Activated CD4-positive, alpha-beta T cell treated with anti-CD3 and anti-CD28 coated beads, Interleukin-2, Interleukin-6, amounts not matched to agents 100 ng/mL and 50 ng/mL, durations not matched to agents 16 hours and 8 hours (primary cell): ENCODE measurements around the gene TXNDC15.
"Not testable (repeated sequence)": the region's sequence is repeated elsewhere in the genome, so short reads cannot be mapped to it uniquely, and the experiment has no call there.

Experiments
- DNase-seq: peaks from one replicate; pipeline ENCODE4 v3.0.0-alpha.2; 2020

The TXNDC15 gene

DNA sequence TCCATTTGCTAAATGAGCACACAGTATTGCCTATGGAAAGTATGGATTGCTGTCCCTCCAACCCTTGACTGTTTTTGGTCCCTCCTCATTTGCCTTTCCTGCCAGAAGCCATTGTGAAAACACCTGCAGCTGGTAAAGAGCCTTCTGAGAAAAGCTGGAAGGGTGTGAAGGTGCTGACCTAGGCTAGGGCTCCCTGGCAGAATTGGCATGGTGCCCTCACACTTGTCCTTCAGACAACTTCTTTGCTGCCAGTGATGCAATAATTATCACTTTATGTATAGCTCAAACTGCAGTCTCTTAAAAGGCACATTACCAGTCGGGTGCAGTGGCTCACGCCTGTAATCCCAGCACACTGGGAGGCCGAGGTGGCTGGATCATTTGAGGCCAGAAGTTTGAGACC lies 4.2 kb downstream of the TXNDC15 start:
- DNase-seq: no peak

DNA sequence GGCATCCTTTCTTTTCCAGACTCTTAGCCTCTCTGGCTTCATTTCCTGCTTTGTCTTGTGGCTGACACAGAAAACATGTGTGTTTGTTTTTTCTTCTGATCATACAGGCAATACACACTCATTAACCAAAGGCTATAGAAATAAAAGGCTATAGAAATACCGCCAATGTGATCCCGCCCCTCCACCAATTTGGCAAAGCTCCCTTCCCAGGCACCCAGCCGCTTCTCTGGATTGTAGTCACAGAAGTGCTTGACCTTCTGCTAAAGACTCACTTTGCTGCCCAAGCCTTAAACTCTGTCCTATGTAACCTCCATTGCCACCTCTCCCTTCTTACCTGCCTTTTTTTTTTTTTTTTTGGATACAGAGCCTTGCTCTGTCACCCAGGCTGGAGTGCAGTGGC lies 5.3 kb downstream of the TXNDC15 start:
- DNase-seq: no peak

DNA sequence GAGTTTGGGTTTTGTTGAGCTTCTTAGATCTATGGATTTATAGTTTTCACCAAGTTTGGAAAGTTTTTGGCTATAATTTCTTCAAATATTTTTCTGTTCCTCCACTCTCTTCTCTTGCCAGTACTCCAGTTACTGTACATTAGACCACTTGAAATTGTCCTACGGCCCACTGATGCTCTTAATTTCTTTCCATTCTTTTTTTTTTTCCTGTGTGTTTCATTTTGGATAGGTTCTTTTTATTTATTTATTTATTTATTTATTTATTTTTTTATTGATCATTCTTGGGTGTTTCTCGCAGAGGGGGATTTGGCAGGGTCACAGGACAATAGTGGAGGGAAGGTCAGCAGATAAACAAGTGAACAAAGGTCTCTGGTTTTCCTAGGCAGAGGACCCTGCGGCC lies 6.8 kb downstream of the TXNDC15 start:
- DNase-seq: not testable (repeated sequence)

DNA sequence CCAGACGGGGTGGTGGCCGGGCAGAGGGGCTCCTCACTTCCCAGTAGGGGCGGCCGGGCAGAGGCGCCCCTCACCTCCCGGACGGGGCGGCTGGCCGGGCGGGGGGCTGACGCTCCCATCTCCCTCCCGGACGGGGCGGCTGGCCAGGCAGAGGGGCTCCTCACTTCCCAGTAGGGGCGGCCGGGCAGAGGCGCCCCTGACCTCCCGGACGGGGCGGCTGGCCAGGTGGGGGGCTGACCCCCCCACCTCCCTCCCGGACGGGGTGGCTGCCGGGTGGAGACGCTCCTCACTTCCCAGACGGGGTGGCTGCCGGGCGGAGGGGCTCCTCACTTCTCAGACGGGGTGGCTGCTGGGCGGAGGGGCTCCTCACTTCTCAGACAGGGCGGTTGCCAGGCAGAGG lies 7.5 kb downstream of the TXNDC15 start:
- not testable (repeated sequence) for DNase-seq

DNA sequence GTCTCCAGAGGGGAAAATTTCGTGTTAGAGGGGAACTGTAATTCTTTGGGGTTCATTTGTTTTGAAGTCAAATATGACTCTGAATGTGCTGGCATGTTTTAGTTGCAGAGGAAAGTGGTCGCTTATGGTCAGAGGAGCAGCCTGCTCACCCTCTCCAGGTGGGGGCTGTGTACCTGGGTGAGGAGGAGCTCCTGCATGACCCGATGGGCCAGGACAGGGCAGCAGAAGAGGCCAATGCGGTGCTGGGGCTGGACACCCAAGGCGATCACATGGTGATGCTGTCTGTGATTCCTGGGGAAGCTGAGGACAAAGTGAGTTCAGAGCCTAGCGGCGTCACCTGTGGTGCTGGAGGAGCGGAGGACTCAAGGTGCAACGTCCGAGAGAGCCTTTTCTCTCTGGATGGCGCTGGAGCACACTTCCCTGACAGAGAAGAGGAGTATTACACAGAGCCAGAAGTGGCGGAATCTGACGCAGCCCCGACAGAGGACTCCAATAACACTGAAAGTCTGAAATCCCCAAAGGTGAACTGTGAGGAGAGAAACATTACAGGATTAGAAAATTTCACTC lies 13.5 kb downstream of the TXNDC15 start:
- no peak for DNase-seq

DNA sequence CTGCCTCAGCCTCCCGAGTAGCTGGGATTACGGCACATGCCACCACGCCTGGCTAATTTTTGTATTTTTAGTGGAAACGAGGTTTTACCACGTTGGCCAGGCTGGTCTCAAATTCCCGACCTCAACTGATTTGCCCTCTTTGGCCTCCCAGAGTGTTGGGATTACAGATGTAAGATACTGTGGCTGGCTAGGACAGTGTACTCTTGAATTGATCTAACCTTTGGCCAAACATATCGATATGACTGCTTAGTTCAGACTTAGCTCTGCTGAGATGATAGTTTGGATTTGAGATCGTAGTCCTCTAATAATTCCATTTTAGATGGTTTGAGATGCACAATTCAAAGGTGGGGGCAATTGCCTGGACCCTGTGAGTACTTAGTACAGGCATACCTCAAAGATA lies 15.2 kb downstream of the TXNDC15 start:
- no peak for DNase-seq

DNA sequence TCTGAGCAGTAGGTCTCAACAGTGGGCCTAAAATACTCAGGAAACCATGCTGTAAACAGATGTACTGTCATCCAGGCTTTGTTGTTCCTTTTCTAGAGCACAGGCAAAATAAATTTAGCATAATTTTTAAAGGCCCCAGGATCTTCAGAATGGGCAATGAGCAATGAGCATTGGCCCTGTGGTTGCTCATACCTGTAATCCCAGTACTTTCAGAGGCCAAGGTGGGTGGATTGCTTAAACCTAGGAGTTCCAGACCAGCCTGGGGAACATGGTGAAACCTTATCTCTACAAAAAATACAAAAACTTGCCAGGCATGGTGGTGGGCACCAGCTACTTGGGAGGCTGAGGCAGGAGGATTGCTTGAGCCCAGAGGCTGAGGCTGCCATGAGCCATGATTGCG lies 17.3 kb downstream of the TXNDC15 start:
- no peak for DNase-seq

DNA sequence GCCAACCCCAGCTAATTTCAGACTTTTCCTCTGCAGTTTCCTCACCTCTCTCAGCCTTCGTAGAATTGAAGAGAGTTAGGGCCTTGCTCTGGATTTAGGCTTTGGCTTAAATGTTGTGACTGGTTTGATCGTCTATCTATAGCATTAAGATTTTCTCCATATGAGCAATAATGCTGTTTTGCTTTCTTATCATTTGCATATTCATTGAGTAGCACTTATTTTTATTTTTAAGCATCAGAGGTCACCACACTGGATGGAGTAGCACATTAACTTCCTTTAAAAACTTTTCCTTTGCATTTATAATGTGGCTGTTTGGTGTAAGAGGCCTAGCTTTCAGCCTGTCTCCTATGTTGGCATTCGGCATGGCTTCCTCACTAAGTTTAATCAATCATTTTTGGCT lies 18.1 kb downstream of the TXNDC15 start:
- no peak for DNase-seq

DNA sequence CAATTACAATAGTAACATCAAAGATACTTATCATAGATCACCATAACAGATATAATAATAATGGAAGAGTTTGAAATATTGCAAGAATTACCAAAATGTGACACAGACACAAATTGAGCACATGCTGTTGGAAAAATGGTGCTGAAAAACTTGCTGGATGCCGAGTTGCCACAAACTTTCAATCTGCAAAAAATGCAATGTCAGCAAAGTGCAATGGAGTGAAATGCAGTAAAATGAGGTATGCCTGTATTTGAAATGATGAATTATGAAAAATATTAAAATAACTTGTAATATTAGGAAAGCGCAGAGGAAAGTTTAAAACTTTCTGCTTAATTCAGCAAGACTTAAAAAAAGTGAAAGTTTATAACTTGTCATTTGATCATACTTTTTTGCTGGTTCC lies 18.8 kb downstream of the TXNDC15 start:
- no peak for DNase-seq

DNA sequence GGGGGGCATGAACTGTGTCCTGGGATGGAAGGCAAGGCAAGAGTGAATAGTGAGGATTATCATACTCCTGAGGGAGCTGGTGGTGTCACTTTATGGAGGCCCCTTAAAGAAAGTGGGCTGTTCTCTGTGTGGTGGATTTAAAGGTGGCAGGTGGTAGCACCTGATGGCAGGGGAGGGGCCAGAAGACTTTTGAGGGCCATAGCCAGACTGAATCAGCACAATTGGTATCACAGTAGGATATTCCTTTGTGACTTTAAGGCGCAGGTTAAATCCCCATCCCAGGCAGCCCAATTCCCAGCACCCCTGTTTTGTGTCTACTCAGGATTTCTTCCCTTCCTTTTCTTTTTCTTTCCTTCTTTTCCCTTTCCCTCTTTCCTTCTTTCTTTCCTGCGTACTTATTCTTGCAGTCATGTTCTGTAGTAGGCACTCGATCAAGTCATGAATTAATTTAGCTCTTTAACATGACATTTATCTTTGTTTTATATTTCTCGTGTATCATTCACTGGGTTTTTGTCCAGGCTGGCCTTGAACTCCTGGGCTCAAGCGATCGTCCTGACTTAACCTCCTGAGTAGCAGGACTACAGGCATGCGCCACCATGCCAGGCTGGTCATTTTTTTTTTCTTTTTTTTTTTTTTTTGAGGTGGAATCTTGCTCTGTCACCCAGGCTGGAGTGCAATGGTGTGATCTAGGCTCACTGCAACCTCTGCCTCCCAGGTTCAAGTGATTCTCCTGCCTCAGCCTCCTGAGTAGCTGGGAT lies 19.8 kb downstream of the TXNDC15 start:
- no peak for DNase-seq

DNA sequence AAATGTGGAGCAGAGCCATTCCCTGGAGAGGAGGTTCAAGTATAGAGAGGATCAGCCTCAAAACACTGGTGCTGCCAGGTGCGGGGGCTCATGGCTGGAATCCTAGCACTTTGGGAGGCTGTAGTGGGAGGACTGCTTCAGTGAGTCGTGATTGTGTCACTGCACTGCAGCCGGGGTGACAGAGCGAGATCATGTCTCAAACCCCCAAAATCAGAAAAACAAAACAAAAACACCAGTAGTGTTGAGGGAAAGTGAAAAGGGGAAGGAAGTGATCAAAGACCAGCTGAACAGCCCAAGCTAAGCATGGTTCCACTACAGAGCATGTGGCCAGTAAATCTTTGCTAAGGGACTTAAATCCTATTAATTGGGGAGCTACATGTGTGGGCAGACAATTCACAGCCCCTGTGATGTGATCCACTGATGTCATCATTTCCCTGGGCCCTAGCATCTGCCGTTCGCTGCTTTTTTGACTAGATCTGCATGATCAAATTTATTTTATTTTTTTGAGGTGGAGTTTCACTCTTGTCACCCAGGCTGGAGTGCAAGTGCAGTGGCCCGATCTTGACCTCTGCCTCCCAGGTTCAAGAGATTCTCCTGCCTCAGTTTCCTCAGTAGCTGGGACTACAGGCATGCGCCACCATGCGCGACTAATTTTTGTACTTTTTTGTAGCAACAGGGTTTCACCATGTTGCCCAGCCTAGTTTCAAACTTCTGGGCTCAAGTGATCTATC lies 28.1 kb downstream of the TXNDC15 start:
- no peak for DNase-seq

DNA sequence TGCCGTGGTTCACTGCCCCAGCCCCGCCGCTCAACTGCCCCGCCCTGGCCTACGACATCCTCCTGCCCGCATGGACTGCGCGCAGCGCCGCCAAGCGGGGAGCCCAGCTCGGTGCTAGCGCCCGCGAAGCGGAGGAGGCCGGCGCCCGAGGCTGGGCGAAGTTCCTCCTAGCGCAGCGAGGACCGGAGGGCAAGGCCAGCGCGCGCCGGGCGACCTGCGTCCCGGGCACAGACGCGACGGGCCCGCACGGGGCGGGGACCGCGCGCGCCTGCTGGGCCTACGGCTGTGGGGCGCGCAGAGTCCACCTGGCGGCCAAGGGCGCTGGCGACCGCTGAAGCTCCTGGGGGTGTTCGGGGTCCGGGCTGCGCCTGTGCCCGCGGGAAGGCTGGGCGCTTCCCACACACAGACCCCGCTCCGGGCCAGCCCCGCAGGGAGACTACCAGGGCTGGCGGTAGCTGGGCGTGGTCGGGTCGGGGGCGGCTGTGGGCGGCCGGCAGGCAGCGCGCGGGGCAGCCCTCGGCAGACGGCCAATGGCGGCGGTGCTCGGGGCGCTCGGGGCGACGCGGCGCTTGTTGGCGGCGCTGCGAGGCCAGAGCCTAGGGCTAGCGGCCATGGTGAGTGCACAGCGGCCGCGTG lies 30.6 kb downstream of the TXNDC15 start, which contains the start of gene PCBD2:
TSS of gene PCBD2 (plus strand) at position 522 of the 636 bp plus-strand sequence. CDS start at position 531, 9 bp downstream.
- DNase-seq: peak; percentile 96

DNA sequence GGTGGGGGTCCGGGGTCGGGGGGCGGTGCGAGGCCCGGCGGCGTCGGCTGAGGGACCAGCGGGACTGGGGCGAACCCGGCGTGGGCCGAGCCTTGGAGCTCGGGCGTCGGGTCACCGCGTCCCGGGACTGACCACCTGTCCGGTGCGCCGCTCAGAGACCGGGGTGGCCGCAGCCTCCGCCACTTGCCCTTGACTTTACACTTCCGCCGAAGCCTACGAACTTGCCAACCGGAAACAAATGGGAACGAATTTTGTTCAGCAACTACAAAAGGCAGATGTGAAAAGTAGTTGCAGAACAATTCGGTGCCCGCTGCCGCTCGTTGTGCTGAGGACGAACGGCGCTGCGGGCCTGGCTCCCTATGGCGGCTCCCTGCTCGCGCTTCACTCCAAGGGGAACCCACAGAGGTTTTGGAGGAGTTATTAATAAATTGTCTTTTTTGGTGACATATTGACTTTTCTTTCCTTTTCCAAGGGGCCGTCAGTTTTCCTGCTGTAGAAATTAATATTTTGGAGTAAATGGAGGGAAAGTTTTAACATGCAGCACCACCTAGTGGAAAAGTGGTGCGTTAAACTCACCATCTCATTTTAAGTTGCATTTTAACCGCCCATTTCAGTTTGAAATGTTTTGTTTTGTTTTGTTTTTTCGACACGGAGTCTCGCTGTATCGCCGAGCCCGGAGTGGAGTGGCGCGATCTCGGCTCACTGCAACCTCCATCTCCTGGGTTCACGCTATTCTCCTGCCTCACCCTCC lies 31.2 kb downstream of the TXNDC15 start:
- DNase-seq: peak; percentile 70

DNA sequence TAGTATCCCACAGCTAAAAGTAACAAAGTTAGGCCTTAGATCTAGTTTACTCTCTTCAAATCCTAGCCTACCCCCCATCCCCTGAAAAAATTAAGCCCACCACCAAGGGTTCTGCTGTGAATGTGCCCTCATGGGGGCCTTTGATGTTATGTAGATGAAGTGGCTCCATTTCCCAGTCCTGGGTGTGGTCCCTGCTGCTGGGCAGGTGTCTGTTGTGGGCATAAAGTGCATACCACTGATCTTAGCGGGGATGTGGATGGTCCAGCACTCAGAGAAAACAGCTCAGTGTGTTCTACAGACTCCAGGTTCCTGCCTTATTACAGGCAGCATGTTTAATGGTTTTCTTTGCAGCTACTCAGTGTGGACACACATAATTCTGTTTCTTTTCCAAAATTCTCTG lies 32.6 kb downstream of the TXNDC15 start:
- no peak for DNase-seq

DNA sequence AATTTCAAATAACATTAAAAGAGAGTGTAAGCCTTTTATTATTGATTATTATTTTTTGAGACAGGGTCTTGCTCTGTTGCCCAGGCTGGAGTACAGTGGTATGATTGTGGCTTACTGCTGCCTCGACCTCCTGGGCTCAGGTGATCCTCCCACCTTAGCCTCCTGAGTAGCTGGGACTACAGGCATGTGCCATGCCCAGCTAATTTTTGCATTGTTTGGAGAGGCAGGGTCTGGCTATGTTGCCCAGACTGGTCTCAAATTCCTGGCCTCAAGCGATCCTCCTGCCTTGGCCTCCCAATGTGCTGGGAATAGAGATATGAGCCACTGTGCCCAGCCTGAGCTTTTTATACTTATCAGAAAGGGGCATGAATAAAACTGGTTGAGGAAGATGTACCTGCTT lies 36.6 kb downstream of the TXNDC15 start:
- not testable (repeated sequence) for DNase-seq

DNA sequence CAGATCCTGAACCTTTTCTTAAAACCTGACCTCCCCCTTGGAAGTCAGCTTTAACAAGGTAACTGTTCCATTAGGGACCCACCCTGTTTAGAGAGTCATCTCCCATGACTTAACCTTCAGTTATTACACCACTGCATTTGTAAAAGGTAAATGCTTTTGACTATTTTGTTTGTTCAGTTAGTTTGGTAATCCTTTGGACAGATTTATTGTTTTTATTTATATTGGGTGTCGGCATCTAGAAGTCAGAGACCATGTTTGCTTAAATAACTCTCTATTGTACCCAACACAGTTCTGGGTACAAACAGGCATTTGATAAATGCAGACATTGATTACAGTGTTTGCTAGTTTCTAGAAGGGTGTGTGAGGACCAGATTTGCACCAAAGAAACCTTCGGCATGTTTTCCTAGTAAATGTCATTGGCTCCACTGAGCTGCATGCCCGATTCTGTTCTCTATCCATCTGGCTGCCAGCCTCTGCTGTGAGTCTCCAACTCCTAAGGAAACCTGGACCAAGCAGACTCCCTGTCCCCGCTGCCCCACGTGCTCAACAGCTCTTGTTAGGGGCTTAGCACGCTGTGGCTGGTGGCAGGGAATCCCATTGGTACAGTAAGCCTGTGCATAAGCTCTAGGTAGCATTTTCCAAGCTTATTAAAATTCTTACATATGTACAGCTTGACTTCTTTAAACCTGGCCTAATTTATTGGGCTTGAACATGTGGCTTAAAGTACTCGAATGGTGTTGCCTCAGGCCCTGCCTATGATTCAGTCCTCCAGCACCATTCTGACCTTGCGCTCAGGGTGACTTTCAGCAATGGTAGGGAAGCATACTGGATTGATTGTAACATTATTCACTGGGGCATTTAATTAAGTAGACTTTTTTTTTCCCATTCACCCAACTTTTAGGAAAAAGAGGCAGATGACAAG lies 37.4 kb downstream of the TXNDC15 start:
- no peak for DNase-seq

DNA sequence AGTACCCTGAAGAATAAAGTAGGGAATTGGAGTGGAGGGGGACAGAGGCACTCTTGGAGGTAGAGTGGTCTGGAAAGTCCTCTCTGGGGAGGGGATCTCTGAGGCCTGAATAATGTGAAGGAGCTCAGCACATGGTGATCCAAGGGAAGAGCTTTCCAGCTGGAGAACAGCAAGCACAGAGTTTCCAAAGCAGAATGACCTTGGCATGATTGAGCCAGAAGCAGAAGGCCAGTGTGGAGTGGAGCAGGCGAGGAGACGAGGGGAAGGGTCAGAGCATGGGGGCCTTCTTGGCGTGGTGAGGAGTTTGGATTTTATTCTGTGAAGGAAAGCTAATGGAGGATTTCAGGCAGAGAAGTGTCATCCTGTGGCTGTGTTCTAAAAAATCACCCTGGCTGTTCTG lies 39.1 kb downstream of the TXNDC15 start:
- no peak for DNase-seq

DNA sequence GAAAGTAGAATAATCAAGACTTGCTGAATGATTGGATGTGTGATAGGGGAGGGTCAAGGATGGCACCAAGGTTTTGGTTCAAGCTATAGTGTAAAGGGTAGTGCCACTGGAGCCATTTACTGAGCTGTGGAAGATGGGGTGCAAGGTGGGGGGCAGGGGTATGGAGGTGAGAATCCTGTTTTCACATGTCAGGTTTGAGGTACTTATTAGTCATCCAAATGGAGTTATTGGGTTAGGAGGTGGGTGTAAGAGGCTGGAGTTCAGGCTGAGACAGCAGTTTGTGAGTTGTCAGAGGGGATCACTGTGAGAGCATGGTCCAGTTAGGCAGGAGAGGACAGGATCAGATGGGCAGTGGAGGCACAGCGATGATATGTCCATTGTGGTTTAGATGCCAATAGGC lies 39.6 kb downstream of the TXNDC15 start:
- DNase-seq: no peak

DNA sequence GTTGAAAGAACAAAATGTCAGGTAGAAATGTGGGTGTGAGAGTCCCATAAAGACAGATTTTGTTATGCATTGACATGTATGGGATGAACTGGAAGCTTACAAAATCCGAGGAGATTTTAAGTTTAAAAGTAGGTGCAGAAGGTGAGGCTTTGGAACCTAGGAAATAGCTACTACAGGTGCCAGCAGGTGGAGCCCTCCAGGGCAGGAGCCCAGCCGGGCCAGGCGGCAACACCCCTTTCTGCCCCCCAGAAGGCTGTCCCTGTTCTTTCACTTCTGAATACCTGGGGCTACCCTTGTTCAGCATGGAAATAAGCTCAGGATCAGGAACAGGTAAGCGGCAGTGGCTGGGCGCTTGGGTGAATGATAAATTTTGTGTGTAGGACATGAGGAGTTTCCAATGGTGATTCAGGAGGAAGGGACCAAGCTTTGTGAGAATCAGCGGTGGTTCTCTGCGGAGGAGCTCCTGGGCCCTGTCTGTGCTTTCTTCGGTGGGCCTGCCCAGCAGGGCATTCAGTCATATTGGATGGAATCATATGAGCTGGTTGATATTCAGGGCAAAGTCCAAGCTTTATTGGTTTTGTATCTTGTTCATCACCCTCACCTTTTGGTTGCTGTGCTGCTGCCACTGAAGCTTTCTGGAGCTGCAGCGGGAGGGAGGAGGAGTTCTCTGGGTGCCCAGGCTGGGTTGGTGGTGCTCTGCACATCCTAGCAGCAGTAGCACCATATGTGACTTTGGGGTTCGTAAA lies 43.1 kb downstream of the TXNDC15 start:
- DNase-seq: no peak

DNA sequence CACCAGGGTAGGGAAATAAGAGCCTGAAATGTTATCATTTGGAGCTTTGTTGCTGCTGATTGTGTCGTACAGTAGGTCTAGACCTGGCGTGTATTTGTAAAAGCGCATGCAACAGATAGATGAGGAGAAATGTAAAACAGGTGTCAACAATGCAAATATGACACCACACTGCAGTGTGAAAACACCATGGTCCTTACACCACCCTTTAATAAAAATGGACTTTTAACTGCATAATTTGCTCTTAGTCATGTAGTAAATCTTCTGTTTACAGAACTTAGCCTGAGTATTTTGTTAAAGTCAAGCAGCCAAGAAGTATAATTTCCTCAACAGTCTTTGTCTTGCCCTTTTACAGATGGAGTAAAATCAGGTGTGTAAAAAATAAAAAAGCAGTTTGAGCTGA lies 44.7 kb downstream of the TXNDC15 start:
- DNase-seq: no peak
